ENCODE results near the gene PPOX.
A peak's percentile ranks its signal among the peaks of the same experiment; 100 is the strongest.

Gene PPOX

GRCh38 chr1:161153682-161154337 lies 12.4 kb upstream of the PPOX start, which contains the start of gene UFC1:
Gene UFC1 (plus strand): TSS chr1:161153978. CDS start chr1:161153998, 20 bp downstream.
- DNase-seq (ENCODE audit: low read depth): peak; percentile 70

- no peak for DNase-seq (ENCODE audit: low read depth)
These were observed 8.4 kb upstream of the PPOX start for GRCh38 chr1:161157867-161158266.

DNA sequence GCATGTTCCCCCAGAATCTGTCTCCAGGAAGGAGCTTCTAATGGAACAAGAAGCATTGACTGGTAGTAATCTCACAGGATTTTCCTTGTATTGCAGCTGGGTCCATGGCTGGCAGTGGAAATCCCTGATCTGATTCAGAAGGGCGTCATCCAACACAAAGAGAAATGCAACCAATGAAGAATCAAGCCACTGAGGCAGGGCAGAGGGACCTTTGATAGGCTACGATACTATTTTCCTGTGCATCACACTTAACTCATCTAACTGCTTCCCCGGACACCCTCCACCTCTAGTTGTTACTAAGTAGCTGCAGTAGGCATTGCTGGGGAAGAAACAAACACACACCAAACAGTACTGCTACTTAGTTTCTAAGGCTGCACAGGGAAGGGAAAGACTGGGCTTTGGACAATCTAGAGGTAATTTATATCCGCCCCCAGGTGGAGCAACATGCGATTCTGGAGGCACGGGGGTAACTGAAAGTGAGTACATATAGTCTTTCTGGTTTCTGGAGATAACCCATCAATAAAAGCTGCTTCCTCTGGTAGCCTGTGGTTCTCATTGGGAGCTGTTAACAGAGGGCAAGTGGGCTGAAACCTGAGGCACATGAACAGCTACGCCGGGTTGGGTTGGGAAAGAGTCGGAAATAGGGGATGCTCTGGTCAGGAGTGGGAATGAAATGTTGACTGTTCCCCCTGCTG lies 7.8 kb upstream of the PPOX start:
- no peak for DNase-seq (ENCODE audit: low read depth)

DNA sequence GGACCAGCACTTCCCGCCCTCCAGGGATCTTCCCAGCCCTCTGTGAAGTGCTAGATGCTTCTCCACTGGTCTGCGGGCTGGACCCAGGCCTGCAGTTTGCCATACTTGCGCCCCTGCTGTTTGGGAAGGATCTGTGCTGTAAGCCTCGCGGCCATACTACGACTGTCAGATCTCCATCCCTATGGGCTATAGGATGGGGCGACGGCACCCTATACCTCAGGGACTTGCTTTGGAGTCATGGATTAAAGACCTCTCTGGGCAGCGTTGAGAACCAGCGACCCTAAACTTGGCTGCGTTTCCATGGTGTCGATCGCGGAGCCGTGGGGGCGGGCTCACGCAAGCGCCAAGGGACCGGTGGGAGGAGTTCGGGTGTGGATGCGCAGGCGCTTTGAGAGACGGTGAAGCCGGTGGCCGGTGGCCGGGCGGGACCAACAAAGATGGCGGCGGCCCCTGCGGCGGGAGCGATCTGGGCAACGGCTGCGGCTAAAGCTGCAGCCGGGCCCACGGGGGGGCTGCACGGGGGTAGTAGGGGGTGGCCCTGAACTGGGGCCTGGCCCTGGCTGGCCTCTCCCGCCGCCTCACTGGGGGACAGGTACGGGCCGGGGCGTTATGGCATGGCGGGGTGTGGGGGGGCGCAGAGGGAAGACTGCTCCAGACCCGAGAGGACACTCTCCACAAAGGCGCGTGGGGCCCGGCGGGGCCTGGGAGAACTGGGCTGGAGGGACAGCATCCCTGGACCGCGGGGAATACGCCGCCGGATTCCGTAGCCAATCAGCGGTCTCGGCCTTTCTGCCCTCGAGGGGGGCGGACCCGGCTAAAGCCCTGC lies 6.9 kb upstream of the PPOX start, which contains the start of gene USP21:
Gene USP21 (plus strand): TSS at position 414 of the 826 bp plus-strand sequence. CDS start 1,141 bp downstream, outside the sequence.
- peak; percentile 87 for DNase-seq (ENCODE audit: low read depth)

DNA sequence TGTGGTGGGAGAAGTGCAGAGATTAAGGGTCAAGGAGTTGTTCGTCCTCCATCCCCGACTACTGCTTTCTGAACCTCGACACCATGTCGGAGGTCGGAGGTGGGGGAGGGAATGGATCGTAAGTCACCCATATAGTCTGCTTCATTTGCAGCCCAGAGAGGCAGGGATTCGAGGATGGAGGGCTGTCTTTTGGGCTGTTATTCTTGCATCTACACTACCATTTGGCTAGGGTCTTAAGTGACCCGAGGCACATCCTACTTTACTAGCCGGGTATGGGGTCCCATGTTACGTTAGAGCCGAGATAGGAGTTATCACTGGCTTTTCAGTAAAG lies 6.3 kb upstream of the PPOX start:
- DNase-seq (ENCODE audit: low read depth): no peak

- no peak for DNase-seq (ENCODE audit: low read depth)
These were observed 5.5 kb upstream of the PPOX start for GRCh38 chr1:161160671-161161145.

DNA sequence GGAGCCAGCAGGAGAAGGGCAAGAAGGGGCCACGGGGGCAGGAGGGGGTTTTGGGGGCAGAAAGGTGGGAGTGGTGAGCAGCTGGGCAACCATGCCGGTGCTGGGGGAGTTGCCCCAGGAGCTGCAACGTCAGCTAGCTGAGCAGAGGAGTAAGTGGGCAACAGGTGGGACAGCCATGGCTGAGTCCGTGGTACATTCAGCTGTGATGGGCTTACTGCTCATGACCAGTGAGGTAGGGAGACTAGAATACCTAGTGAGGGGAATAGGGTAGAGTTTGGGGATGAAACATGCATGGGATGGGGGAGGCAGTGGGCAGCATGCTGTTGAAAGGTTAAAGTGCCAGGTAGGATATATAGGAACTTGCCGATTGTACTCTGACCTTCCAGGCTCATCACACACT lies 4.6 kb upstream of the PPOX start:
- no peak for DNase-seq (ENCODE audit: low read depth)

- DNase-seq (ENCODE audit: low read depth): no peak
These were observed 4.2 kb upstream of the PPOX start for GRCh38 chr1:161162052-161162451.

DNA sequence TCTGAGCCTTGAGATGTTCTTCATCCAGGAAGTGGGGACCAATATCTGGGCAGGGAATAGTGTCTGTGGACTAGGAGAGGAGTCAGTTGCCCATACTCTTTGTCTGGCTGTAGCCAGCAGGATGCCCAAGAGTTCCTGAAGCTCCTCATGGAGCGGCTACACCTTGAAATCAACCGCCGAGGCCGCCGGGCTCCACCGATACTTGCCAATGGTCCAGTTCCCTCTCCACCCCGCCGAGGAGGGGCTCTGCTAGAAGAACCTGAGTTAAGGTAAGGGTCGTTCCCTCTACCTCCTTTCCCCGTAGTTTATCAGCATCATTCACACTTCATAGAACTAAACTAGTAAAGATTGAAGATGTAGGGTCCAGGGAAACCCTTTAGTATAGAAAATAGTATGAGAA lies 3.4 kb upstream of the PPOX start:
- no peak for DNase-seq (ENCODE audit: low read depth)

DNA sequence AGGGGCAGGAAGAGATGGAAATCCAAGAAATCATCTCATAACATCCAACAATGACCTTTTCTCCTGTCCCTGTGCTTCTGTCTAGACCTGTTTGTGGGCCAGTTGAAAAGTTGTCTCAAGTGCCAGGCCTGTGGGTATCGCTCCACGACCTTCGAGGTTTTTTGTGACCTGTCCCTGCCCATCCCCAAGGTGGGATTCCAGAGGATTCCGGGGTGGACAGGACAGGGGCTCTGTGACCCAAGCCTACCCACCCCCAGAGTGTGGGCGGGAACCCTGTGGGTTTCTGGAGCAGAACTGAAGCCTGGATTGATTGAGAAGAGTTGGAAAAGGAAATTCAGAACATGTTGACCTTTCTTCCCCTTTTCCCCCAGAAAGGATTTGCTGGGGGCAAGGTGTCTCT lies 2.4 kb upstream of the PPOX start:
- no peak for DNase-seq (ENCODE audit: low read depth)

GRCh38 chr1:161164901-161165610 lies 1.2 kb upstream of the PPOX start:
- DNase-seq (ENCODE audit: low read depth): no peak

DNA sequence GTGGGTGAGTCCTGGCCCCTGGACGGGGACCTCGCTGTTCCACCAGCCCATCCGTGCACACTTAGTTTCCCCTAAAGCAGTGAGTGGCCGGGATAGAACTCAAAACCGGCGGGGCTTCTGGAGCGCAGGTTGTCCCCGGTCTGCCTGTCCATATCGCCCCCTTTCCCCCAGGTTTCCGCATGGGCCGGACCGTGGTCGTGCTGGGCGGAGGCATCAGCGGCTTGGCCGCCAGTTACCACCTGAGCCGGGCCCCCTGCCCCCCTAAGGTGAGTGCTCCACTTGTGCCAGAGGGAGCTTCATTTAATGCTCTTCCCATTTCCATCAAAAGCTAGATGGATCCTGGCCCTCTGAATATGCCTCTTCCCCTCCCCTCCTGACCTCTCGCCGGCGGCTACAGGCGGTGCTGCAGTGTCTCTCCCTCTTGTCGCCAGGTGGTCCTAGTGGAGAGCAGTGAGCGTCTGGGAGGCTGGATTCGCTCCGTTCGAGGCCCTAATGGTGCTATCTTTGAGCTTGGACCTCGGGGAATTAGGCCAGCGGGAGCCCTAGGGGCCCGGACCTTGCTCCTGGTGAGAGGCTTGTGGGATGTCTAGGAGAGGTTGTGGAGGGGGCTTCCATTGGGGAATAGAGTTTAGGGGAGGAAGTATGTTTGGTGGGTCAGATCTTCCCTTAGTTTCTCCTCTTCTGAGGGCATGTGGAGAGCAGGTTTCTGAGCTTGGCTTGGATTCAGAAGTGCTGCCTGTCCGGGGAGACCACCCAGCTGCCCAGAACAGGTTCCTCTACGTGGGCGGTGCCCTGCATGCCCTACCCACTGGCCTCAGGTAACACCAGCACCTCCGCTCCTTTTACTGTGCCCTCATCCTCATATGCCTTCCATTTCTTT lies 683 bp downstream of the PPOX start:
- no peak for DNase-seq (ENCODE audit: low read depth)

- no peak for DNase-seq (ENCODE audit: low read depth)
These were observed 2.7 kb downstream of the PPOX start for GRCh38 chr1:161168906-161169305.

GRCh38 chr1:161171191-161171590 lies 5.0 kb downstream of the PPOX start:
- DNase-seq (ENCODE audit: low read depth): no peak

DNA sequence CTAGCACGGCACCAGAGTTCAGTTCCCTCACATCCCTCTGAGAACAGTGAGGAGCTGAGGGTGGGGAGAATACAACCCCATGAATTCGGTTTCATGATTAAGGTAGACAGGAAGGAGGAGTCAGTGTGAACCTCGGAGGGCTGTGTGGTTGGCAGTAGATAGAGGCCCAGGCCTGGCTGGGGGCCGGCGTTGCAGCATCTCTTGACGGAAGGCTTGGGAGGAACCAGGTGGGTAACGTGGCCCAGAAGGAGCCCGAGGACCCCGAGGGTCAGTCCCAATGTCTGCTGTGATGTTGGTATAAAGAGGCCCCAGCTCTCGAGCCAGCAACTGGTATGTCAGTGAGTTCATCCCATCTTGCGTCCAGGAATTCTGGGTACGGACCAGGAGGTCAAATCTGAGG lies 5.5 kb downstream of the PPOX start:
- DNase-seq (ENCODE audit: low read depth): no peak

GRCh38 chr1:161172349-161172748 lies 6.1 kb downstream of the PPOX start:
- no peak for DNase-seq (ENCODE audit: low read depth)

GRCh38 chr1:161172776-161173376 lies 6.7 kb downstream of the PPOX start:
- no peak for DNase-seq (ENCODE audit: low read depth)

- no peak for DNase-seq (ENCODE audit: low read depth)
These were observed 7.5 kb downstream of the PPOX start for GRCh38 chr1:161173711-161174110.

DNA sequence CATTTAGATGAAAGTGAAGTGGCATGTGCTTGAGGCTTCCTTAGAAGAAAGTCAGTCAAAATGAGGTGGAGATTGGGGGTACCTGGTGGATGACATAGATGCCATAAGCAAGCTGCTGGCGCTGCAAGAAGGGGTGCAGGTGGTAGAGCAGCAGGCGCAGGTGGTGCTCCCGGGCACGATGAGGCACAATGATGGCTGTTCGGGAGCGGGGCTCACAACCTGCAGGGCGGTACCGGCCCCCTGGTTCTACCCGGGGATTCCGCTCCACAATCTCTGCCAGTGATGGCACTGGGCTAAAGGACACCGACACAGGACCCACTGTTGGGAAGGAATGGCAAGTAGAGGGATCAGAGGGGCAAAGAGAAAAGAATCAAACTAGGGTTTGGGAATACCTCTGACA lies 8.7 kb downstream of the PPOX start:
- DNase-seq (ENCODE audit: low read depth): no peak

DNA sequence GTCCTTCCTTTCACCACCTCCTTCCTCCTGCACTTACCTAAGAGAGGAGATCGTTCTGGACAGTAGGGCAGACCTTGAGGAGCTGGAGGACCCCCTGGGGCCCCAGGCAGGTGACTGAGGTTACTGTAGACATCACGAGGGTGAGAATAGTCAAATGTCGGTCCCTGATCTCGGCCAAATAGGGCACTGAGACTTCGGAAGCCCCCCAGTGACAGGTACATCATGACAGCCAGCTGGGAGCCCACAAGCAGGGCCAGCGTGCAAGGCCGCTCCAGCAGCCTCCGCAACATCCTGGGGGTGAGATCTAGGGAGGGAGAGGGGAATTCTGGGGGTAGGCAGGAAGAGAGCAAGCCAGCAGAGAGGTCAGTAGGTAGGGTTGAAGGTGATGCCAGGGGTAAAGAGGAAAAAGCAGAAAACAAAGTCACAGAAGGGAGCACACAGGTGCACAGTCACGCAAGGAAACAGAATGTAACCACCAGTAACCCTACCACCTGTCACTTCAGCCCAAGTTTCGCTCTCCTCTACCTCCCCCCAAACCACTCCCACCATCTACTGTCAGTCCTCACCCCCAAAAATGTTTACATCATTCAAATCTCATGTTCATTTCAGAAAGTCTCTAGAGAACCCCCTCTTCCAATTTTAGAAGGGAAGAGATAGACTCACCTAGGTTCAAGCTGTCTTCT lies 9.7 kb downstream of the PPOX start:
- DNase-seq (ENCODE audit: low read depth): no peak
